Measurements from ENCODE around the gene PKP1.

DNA sequence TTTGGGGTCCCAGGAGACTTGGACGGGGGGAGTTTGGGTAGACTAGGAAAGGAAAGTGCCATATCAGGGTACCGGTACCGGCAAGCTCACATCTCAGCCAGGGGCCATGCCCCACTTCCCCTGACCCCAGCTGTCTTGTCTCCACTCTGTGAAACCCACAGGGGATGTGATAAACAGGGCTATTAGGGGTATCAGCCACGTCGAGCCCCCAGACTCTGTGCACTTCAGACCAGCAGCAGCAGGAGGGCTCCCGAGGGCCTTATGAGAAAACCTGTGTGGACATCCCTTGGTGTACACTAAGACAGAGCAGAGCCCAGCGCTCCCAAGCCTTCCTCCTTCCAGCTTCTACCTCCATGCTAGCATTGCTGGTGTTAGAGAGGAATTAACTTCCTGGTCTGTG lies 47.9 kb downstream of the PKP1 start:
- TF ChIP-seq CHD4 (IDR thresholded peaks at IDR 0.05), result no peak
- TF ChIP-seq ZSCAN29 (IDR thresholded peaks at IDR 0.05), result no peak
- no peak for TF ChIP-seq EZH2 (IDR thresholded peaks at IDR 0.05; ENCODE audit: borderline replicate concordance, control insufficient read depth, low read depth, low read length)
- TF ChIP-seq YBX1 (IDR thresholded peaks at IDR 0.05), result no peak
- TF ChIP-seq POLR2A (IDR thresholded peaks at IDR 0.05; ENCODE audit: low read depth, low read length), result no peak
- TF ChIP-seq, protein P1, sequence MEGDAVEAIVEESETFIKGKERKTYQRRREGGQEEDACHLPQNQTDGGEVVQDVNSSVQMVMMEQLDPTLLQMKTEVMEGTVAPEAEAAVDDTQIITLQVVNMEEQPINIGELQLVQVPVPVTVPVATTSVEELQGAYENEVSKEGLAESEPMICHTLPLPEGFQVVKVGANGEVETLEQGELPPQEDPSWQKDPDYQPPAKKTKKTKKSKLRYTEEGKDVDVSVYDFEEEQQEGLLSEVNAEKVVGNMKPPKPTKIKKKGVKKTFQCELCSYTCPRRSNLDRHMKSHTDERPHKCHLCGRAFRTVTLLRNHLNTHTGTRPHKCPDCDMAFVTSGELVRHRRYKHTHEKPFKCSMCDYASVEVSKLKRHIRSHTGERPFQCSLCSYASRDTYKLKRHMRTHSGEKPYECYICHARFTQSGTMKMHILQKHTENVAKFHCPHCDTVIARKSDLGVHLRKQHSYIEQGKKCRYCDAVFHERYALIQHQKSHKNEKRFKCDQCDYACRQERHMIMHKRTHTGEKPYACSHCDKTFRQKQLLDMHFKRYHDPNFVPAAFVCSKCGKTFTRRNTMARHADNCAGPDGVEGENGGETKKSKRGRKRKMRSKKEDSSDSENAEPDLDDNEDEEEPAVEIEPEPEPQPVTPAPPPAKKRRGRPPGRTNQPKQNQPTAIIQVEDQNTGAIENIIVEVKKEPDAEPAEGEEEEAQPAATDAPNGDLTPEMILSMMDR (IDR thresholded peaks at IDR 0.05 in 2 of 3, conservative IDR thresholded peaks at IDR 0.05 in 1 of 3; ENCODE audit: control insufficient read depth in 2 of 3, extremely low read depth in 1 of 3, insufficient read depth in 1 of 3, low read depth in 3 of 3, low read length in 3 of 3), result no peak
- TF ChIP-seq, protein P2, sequence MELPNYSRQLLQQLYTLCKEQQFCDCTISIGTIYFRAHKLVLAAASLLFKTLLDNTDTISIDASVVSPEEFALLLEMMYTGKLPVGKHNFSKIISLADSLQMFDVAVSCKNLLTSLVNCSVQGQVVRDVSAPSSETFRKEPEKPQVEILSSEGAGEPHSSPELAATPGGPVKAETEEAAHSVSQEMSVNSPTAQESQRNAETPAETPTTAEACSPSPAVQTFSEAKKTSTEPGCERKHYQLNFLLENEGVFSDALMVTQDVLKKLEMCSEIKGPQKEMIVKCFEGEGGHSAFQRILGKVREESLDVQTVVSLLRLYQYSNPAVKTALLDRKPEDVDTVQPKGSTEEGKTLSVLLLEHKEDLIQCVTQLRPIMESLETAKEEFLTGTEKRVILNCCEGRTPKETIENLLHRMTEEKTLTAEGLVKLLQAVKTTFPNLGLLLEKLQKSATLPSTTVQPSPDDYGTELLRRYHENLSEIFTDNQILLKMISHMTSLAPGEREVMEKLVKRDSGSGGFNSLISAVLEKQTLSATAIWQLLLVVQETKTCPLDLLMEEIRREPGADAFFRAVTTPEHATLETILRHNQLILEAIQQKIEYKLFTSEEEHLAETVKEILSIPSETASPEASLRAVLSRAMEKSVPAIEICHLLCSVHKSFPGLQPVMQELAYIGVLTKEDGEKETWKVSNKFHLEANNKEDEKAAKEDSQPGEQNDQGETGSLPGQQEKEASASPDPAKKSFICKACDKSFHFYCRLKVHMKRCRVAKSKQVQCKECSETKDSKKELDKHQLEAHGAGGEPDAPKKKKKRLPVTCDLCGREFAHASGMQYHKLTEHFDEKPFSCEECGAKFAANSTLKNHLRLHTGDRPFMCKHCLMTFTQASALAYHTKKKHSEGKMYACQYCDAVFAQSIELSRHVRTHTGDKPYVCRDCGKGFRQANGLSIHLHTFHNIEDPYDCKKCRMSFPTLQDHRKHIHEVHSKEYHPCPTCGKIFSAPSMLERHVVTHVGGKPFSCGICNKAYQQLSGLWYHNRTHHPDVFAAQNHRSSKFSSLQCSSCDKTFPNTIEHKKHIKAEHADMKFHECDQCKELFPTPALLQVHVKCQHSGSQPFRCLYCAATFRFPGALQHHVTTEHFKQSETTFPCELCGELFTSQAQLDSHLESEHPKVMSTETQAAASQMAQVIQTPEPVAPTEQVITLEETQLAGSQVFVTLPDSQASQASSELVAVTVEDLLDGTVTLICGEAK (IDR thresholded peaks at IDR 0.05; ENCODE audit: borderline replicate concordance), result no peak
- TF ChIP-seq SMC3 (IDR thresholded peaks at IDR 0.05; ENCODE audit: borderline replicate concordance, low read length), result no peak
- no peak for TF ChIP-seq TCF7 (IDR thresholded peaks at IDR 0.05; ENCODE audit: borderline replicate concordance)
- no peak for TF ChIP-seq HCFC1 (IDR thresholded peaks at IDR 0.05; ENCODE audit: low read length)
- TF ChIP-seq, protein P3, sequence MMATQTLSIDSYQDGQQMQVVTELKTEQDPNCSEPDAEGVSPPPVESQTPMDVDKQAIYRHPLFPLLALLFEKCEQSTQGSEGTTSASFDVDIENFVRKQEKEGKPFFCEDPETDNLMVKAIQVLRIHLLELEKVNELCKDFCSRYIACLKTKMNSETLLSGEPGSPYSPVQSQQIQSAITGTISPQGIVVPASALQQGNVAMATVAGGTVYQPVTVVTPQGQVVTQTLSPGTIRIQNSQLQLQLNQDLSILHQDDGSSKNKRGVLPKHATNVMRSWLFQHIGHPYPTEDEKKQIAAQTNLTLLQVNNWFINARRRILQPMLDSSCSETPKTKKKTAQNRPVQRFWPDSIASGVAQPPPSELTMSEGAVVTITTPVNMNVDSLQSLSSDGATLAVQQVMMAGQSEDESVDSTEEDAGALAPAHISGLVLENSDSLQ (IDR thresholded peaks at IDR 0.05), result no peak
